A549 (cell line): ENCODE results near the gene SAMD3. TPM values are rescaled to one million over a fixed set of nuclear protein-coding genes. Genes with fewer than 3 reads are reported as not detected.

Experiments used
- ATAC-seq, 2 experiments: fragments of 200-7000 bp in 1 of 2; fragments of >200 bp in 1 of 2; cut with Nextera tagmentation in 1 of 2; cut with Tn5 transposase in 1 of 2; 3 replicates each; pipeline versions ENCODE4 v1.8.0 to v1.9.1; 2018 to 2020; ENCODE audit warnings: mild to moderate bottlenecking in 1 of 2, moderate library complexity in 1 of 2
- CTCF ChIA-PET: fragments of 300-600 bp; sonication (Branson Sonifier 250); formaldehyde crosslinking; extraction: SDS; loops from one replicate; lab custom pipeline; 2021; ENCODE audit warnings: antibody characterized with exemption, inconsistent platforms; lab: Yijun Ruan, JAX
- POLR2A ChIA-PET: fragments of 350-600 bp; formaldehyde crosslinking; extraction: SDS; loops from one replicate; lab custom pipeline; 2021; ENCODE audit warnings: antibody characterized with exemption, inconsistent platforms; lab: Yijun Ruan, JAX
- DNase-seq, 2 experiments: peaks; one replicate each; pipeline versions ENCODE4 v3.0.0 to v3.0.0-alpha.2; 2011 to 2016; ENCODE audit warnings: low read depth in 1 of 2, low spot score in 1 of 2
- FAIRE-seq: peaks from 2 replicates; lab custom pipeline; 2011; peaks lifted over from hg19 to GRCh38; lab: Jason Lieb, UNC
- H3K27ac ChIP-seq, 2 experiments: fragments of >200 bp; sonication (Bioruptor Twin); formaldehyde crosslinking; 3 replicates each; pipeline ENCODE4 v1.5.1; 2016 to 2017
- H3K4me1 ChIP-seq: fragments of >200 bp; sonication (Bioruptor Twin); formaldehyde crosslinking; 3 replicates; pipeline ENCODE4 v1.6.1; 2016
- H3K4me2 ChIP-seq: fragments of >200 bp; sonication (Bioruptor Twin); formaldehyde crosslinking; 3 replicates; pipeline ENCODE4 v1.6.1; 2016
- H3K4me3 ChIP-seq: fragments of >200 bp; sonication (Bioruptor Twin); formaldehyde crosslinking; 3 replicates; pipeline ENCODE4 v1.5.1; 2016
- H3K9me3 ChIP-seq: fragments of >200 bp; sonication (Bioruptor Twin); formaldehyde crosslinking; 3 replicates; pipeline ENCODE4 v1.6.1; 2016
- BHLHE40 ChIP-seq: IDR thresholded peaks from 2 replicates; pipeline ENCODE4 v1.6.1; 2012; ENCODE audit warnings: low read depth, low read length, inconsistent platforms
- HDAC2 ChIP-seq: fragments of 200-600 bp; sonication (generic); IDR thresholded peaks from 2 replicates; pipeline ENCODE4 v1.6.1; 2016
- HEYL ChIP-seq: fragments of 250-450 bp; sonication (Bioruptor Pico); IDR thresholded peaks from 2 replicates; pipeline ENCODE4 v1.8.0; 2021; ENCODE audit warnings: mild to moderate bottlenecking, moderate library complexity
- HOXA7 ChIP-seq: fragments of 250-450 bp; sonication (Bioruptor Pico); IDR thresholded peaks from 2 replicates; pipeline ENCODE4 v1.5.0; 2020; ENCODE audit warnings: mild to moderate bottlenecking, moderate library complexity
- HOXB5 ChIP-seq: fragments of 250-450 bp; sonication (Bioruptor Pico); IDR thresholded peaks from 2 replicates; pipeline ENCODE4 v1.5.0; 2020; ENCODE audit warnings: mild to moderate bottlenecking, moderate library complexity
- MAFK ChIP-seq: fragments of 450-650 bp; IDR thresholded peaks from 2 replicates; pipeline ENCODE4 v1.6.1; 2014; ENCODE audit not compliant: partially characterized antibody
- SMC3 ChIP-seq: fragments of >200 bp; sonication (Bioruptor Twin); formaldehyde crosslinking; IDR thresholded peaks from 3 replicates; pipeline ENCODE4 v1.6.1; 2018; ENCODE audit warnings: inconsistent platforms
- ZFP36 ChIP-seq: fragments of 450-650 bp; IDR thresholded peaks from 2 replicates; pipeline ENCODE4 v1.6.1; 2014; ENCODE audit warnings: borderline replicate concordance; ENCODE audit not compliant: partially characterized antibody
- ZSCAN20 ChIP-seq: fragments of 250-450 bp; sonication (Bioruptor Pico); IDR thresholded peaks from 2 replicates; pipeline ENCODE4 v1.8.0; 2022; ENCODE audit warnings: mild to moderate bottlenecking, moderate library complexity
- WGBS: methylation state at CpG from one replicate; pipeline ENCODE4 v1.1.6; 2017; ENCODE audit errors: missing lambda C conversion rate; 5-methylcytosine and 5-hydroxymethylcytosine counted together
- polyA plus RNA-seq, 4 experiments: library from polyadenylated mRNA; depleted of rRNA in 3 of 4; stranded (reverse); fragments of >200 nt; fragmentation: RNase III in 1 of 4; extraction: RNeasy Plus Mini Kit Qiagen cat#74134 plus additional on column Dnase treatment in 1 of 4; gene quantifications; 2 replicates in 3 of 4; 3 replicates in 1 of 4; pipeline ENCODE4 v1.2.3, GENCODE V29; 2011 to 2017
- TF ChIP-seq, protein P1 (sequence below): fragments of 200-600 bp; sonication (generic); IDR thresholded peaks from 2 replicates; pipeline ENCODE4 v1.6.1; 2016; ENCODE audit warnings: antibody characterized with exemption, mild to moderate bottlenecking, moderate library complexity
- TF ChIP-seq, protein P2 (sequence below): IDR thresholded peaks from 2 replicates; pipeline ENCODE4 v1.6.1; 2012

The SAMD3 gene
- polyA plus RNA-seq, 2 of the 4 experiments (the other 2 are of a cell fraction), result not detected

DNA sequence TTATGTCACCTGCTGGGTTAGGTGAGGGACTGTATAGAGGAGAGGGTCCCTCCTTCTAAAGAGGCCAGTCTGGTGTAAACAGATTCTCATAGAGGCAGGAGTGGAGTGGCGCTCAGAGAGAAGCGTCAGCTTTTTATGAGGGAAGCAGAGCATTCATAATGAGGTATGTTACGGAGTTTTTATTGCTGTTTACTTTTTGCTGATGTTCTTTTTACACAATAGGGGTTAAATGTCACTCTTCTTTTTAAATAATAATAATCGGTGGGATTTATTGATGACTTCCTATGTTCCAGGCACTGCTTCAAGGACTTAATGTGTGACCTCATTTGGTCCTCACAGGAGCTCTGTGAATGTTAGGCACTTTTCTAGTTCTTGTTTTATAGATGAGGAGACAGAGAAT is 124.4 kb downstream of the SAMD3 start:
- no peak overlapping the region for H3K27ac ChIP-seq
- CTCF ChIA-PET, result interaction anchor here (0.5 kb wide), 1 partner anchor 1061 kb away, joined by 3 read pairs; no protein-coding TSS in a partner anchor
- POLR2A ChIA-PET, result no interaction called here
- WGBS, result 89% methylated on average over 4 of the region's 4 CpGs
- TF ChIP-seq HOXB5, result no peak
- TF ChIP-seq ZFP36, result no peak
- TF ChIP-seq BHLHE40, result no peak
- TF ChIP-seq HEYL (CRISPR knock-in tag), result no peak
- TF ChIP-seq HDAC2, result no peak
- no peak for TF ChIP-seq MAFK
- no peak for TF ChIP-seq HOXA7
- TF ChIP-seq, protein P1, sequence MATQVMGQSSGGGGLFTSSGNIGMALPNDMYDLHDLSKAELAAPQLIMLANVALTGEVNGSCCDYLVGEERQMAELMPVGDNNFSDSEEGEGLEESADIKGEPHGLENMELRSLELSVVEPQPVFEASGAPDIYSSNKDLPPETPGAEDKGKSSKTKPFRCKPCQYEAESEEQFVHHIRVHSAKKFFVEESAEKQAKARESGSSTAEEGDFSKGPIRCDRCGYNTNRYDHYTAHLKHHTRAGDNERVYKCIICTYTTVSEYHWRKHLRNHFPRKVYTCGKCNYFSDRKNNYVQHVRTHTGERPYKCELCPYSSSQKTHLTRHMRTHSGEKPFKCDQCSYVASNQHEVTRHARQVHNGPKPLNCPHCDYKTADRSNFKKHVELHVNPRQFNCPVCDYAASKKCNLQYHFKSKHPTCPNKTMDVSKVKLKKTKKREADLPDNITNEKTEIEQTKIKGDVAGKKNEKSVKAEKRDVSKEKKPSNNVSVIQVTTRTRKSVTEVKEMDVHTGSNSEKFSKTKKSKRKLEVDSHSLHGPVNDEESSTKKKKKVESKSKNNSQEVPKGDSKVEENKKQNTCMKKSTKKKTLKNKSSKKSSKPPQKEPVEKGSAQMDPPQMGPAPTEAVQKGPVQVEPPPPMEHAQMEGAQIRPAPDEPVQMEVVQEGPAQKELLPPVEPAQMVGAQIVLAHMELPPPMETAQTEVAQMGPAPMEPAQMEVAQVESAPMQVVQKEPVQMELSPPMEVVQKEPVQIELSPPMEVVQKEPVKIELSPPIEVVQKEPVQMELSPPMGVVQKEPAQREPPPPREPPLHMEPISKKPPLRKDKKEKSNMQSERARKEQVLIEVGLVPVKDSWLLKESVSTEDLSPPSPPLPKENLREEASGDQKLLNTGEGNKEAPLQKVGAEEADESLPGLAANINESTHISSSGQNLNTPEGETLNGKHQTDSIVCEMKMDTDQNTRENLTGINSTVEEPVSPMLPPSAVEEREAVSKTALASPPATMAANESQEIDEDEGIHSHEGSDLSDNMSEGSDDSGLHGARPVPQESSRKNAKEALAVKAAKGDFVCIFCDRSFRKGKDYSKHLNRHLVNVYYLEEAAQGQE, result no peak
- no peak for TF ChIP-seq ZSCAN20
- TF ChIP-seq, protein P2, sequence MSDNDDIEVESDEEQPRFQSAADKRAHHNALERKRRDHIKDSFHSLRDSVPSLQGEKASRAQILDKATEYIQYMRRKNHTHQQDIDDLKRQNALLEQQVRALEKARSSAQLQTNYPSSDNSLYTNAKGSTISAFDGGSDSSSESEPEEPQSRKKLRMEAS, result no peak
- TF ChIP-seq SMC3, result no peak
- TF ChIP-seq, all 56 proteins: peak for 0
- no peak overlapping the region for H3K4me2 ChIP-seq
- no peaks in the 10 kb centered on the region for H3K4me1 ChIP-seq
- H3K9me3 ChIP-seq, result no peaks in the 10 kb centered on the region
- no peak for DNase-seq
- no peak for FAIRE-seq
- no peak for ATAC-seq
- H3K4me3 ChIP-seq, result no peak overlapping the region

Other genes starting within 250 kb of the SAMD3 start
- gene L3MBTL3, start 204.4 kb downstream of the SAMD3 start, polyA plus RNA-seq (2011; rRNA removed), result 5.9 and 7.8 TPM in 2 replicates
- 2.5 to 3.0 TPM (median 3.0 TPM) in 3 replicates for gene L3MBTL3, start 204.4 kb downstream of the SAMD3 start, polyA plus RNA-seq (2017; fragmentation: RNase III; extraction: RNeasy Plus Mini Kit Qiagen cat#74134 plus additional on column Dnase treatment)
- gene TMEM200A, start 143.1 kb upstream of the SAMD3 start, polyA plus RNA-seq (2011; rRNA removed), result 0.03 TPM in 1 of 2 replicates, not detected in the other
- gene TMEM200A, start 143.1 kb upstream of the SAMD3 start, polyA plus RNA-seq (2017; fragmentation: RNase III; extraction: RNeasy Plus Mini Kit Qiagen cat#74134 plus additional on column Dnase treatment), result not detected in 3 replicates